DND-41 (cell line): ENCODE results near the gene C16orf86.

ENCODE experiments used
- ATAC-seq: fragments of 200-7000 bp; cut with Tn5 transposase; 3 replicates; pipeline ENCODE4 v1.9.1; 2021; ENCODE audit warnings: low read depth; ENCODE audit not compliant: insufficient read depth
- DNase-seq: peaks from one replicate; pipeline ENCODE4 v3.0.0-alpha.2; 2020
- H2AFZ ChIP-seq: 2 replicates; pipeline ENCODE4 v1.6.0; 2012; ENCODE audit warnings: low read depth, low read length
- H3K27ac ChIP-seq: 2 replicates; pipeline ENCODE4 v1.5.1; 2012; ENCODE audit warnings: low read length, inconsistent platforms
- H3K27me3 ChIP-seq: fragments of 200-600 bp; sonication (generic); 2 replicates; pipeline ENCODE4 v1.6.0; 2012; ENCODE audit warnings: low read length, mild to moderate bottlenecking, inconsistent platforms; ENCODE audit not compliant: insufficient read depth, poor library complexity
- H3K36me3 ChIP-seq: 2 replicates; pipeline ENCODE4 v1.5.1; 2012; ENCODE audit warnings: low read length, inconsistent platforms; ENCODE audit not compliant: insufficient read depth
- H3K4me1 ChIP-seq: 2 replicates; pipeline ENCODE4 v1.5.1; 2012; ENCODE audit warnings: mild to moderate bottlenecking, low read length; ENCODE audit not compliant: insufficient read depth
- H3K4me2 ChIP-seq: 2 replicates; pipeline ENCODE4 v1.6.0; 2012; ENCODE audit warnings: mild to moderate bottlenecking, moderate library complexity, low read length, inconsistent platforms; ENCODE audit not compliant: insufficient read depth
- H3K4me3 ChIP-seq, 2 experiments: fragments of 200-600 bp in 1 of 2; shearing (Covaris generic) in 1 of 2; 2 replicates each; pipeline ENCODE4 v1.5.1; 2012 to 2016; ENCODE audit warnings: inconsistent platforms in 2 of 2, low read length in 2 of 2, mild to moderate bottlenecking in 2 of 2, low read depth in 1 of 2, moderate library complexity in 1 of 2
- H3K79me2 ChIP-seq: 2 replicates; pipeline ENCODE4 v1.6.0; 2012; ENCODE audit warnings: low read length, inconsistent platforms; ENCODE audit not compliant: insufficient read depth
- H3K9ac ChIP-seq: 2 replicates; pipeline ENCODE4 v1.6.0; 2012; ENCODE audit warnings: low read depth, mild to moderate bottlenecking, inconsistent platforms, low read length, moderate library complexity
- H3K9me3 ChIP-seq: 2 replicates; pipeline ENCODE4 v1.5.1; 2012; ENCODE audit warnings: low read length, moderate library complexity, mild to moderate bottlenecking, inconsistent platforms; ENCODE audit not compliant: insufficient read depth, severe bottlenecking
- H4K20me1 ChIP-seq: 2 replicates; pipeline ENCODE4 v1.6.0; 2012; ENCODE audit warnings: low read length; ENCODE audit not compliant: insufficient read depth
- EZH2 ChIP-seq: IDR thresholded peaks from 3 replicates; pipeline ENCODE4 v1.6.1; 2012; ENCODE audit warnings: borderline replicate concordance, low read depth, mild to moderate bottlenecking, moderate library complexity, low read length, inconsistent platforms; ENCODE audit not compliant: severe bottlenecking
- TF ChIP-seq, protein P1 (sequence below): IDR thresholded peaks from 2 replicates; pipeline ENCODE4 v1.5.1; 2012; ENCODE audit warnings: borderline replicate concordance, low read length, moderate library complexity, mild to moderate bottlenecking; ENCODE audit not compliant: poor library complexity, severe bottlenecking; ENCODE audit errors: extremely low read depth

The C16orf86 gene

GRCh38 chr16:67647681-67648080, 18.9 kb upstream of the C16orf86 start:
- Histone ChIP-seq H4K20me1 (peaks cover 15% of the 10 kb centered on the region), H3K79me2 (peaks cover 33% of the 10 kb centered on the region), H3K9me3 (no peaks in the 10 kb centered on the region), H3K36me3 (peaks cover 67% of the 10 kb centered on the region), H3K4me3 (no peak overlapping the region), H3K4me2 (no peak overlapping the region), H2AFZ (no peak overlapping the region), H3K27ac (no peak overlapping the region), H3K27me3 (no peaks in the 10 kb centered on the region), H3K9ac (no peak overlapping the region), H3K4me1 (peaks cover 35% of the 10 kb centered on the region)
- no peak for DNase-seq
- no peak for TF ChIP-seq EZH2
- TF ChIP-seq, protein P1, sequence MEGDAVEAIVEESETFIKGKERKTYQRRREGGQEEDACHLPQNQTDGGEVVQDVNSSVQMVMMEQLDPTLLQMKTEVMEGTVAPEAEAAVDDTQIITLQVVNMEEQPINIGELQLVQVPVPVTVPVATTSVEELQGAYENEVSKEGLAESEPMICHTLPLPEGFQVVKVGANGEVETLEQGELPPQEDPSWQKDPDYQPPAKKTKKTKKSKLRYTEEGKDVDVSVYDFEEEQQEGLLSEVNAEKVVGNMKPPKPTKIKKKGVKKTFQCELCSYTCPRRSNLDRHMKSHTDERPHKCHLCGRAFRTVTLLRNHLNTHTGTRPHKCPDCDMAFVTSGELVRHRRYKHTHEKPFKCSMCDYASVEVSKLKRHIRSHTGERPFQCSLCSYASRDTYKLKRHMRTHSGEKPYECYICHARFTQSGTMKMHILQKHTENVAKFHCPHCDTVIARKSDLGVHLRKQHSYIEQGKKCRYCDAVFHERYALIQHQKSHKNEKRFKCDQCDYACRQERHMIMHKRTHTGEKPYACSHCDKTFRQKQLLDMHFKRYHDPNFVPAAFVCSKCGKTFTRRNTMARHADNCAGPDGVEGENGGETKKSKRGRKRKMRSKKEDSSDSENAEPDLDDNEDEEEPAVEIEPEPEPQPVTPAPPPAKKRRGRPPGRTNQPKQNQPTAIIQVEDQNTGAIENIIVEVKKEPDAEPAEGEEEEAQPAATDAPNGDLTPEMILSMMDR, result no peak
- no peak for ATAC-seq

GRCh38 chr16:67648088-67648763, 18.4 kb upstream of the C16orf86 start:
- TF ChIP-seq, protein P1, result no peak
- no peak for TF ChIP-seq EZH2
- H3K27me3 ChIP-seq, result no peaks in the 10 kb centered on the region
- H3K9me3 ChIP-seq, result no peaks in the 10 kb centered on the region
- DNase-seq (no peak), ATAC-seq (no peak)
- H4K20me1 ChIP-seq, result peaks cover 15% of the 10 kb centered on the region
- no peak overlapping the region for H3K4me2 ChIP-seq
- no peak overlapping the region for H3K4me3 ChIP-seq
- peaks cover 33% of the 10 kb centered on the region for H3K79me2 ChIP-seq
- H3K9ac ChIP-seq, result no peak overlapping the region
- peaks cover 35% of the 10 kb centered on the region for H3K4me1 ChIP-seq
- H3K27ac ChIP-seq, result no peak overlapping the region
- no peak overlapping the region for H2AFZ ChIP-seq
- peaks cover 68% of the 10 kb centered on the region for H3K36me3 ChIP-seq

GRCh38 chr16:67648764-67649407, 17.7 kb upstream of the C16orf86 start:
- no peaks in the 10 kb centered on the region for H3K9me3 ChIP-seq
- H3K79me2 ChIP-seq, result peaks cover 33% of the 10 kb centered on the region
- peaks cover 15% of the 10 kb centered on the region for H4K20me1 ChIP-seq
- no peak overlapping the region for H3K4me3 ChIP-seq
- H3K4me1 ChIP-seq, result peaks cover 31% of the 10 kb centered on the region
- TF ChIP-seq EZH2, result no peak
- TF ChIP-seq, protein P1, result no peak
- no peak overlapping the region for H3K9ac ChIP-seq
- no peak for ATAC-seq
- H3K36me3 ChIP-seq, result peaks cover 71% of the 10 kb centered on the region
- H2AFZ ChIP-seq, result no peak overlapping the region
- no peak for DNase-seq
- H3K27ac ChIP-seq, result no peak overlapping the region
- no peak overlapping the region for H3K4me2 ChIP-seq
- no peaks in the 10 kb centered on the region for H3K27me3 ChIP-seq
